Pancreas (tissue), 10 donors: ENCODE data around the gene METTL1. TPM values are rescaled to one million over a fixed set of nuclear protein-coding genes. Genes with fewer than 3 reads are reported as not detected.
A peak's percentile ranks its signal among the peaks of the same experiment; 100 is the strongest.

Experiments used
- ATAC-seq, 4 donors: fragments of 200-7000 bp; cut with Tn5 transposase; one replicate each; pipeline versions ENCODE4 v1.8.0 to v1.9.1; 2020; ENCODE audit warnings: mild to moderate bottlenecking in 4 of 4, moderate library complexity in 4 of 4
- DNase-seq, 6 donors: peaks; one replicate each; pipeline ENCODE4 v3.0.0-alpha.2; 2020
- FAIRE-seq: peaks from 2 replicates; lab custom pipeline; 2012; peaks lifted over from hg19 to GRCh38; lab: Jason Lieb, UNC
- H3K27ac ChIP-seq, 4 donors: fragments of 200-600 bp; sonication (generic); 1 replicate in 3 of 4; 2 replicates in 1 of 4; pipeline versions ENCODE4 v1.5.0 to v1.8.0; 2020
- H3K27me3 ChIP-seq, 4 donors: fragments of 200-600 bp; one replicate each; pipeline ENCODE4 v1.8.0; 2021
- H3K36me3 ChIP-seq, 3 donors: fragments of 200-600 bp; sonication (generic) in 1 of 3; one replicate each; pipeline versions ENCODE4 v1.5.0 to v1.8.0; 2020 to 2021
- H3K4me1 ChIP-seq, 3 donors: fragments of 200-600 bp; one replicate each; pipeline ENCODE4 v1.8.0; 2021
- H3K4me3 ChIP-seq, 4 donors: fragments of 200-600 bp; sonication (generic) in 2 of 4; one replicate each; pipeline versions ENCODE4 v1.5.0 to v1.8.0; 2020 to 2021
- H3K9me3 ChIP-seq, 4 donors: fragments of 200-600 bp; one replicate each; pipeline ENCODE4 v1.8.0; 2021
- WGBS, 2 donors: extraction: QIAGEN DNeasy Blood & Tissue Kit; methylation state at CpG; one replicate each; pipeline ENCODE4 v1.1.7; 2013; 5-methylcytosine and 5-hydroxymethylcytosine counted together
- intact Hi-C, 3 donors: fragments of 100-400 bp; cut with DNase I; formaldehyde crosslinking; loops; one replicate each; pipeline versions ENCODE4 v1.11.1 to v1.14.2; 2022
- polyA plus RNA-seq, 2 donors: library from polyadenylated mRNA; stranded (reverse); fragments of 200-250 nt; gene quantifications; one replicate each; pipeline ENCODE4 v1.2.3, GENCODE V29; 2013
- total RNA-seq, 6 donors: library from RNA; stranded (reverse); fragmentation: NEBNext Ultra II Directional in 4 of 6; extraction: Animal tissue kit (Norgen Biotek cat#: 25700) in 4 of 6; gene quantifications; one replicate each; pipeline versions ENCODE4 v1.2.1 to v1.2.4, GENCODE V29; 2021 to 2023
- TF ChIP-seq, protein P1 (sequence below), 4 donors: fragments of 200-600 bp; sonication (generic) in 3 of 4; IDR thresholded peaks; one replicate each; pipeline versions ENCODE4 v1.5.0 to v1.8.0; 2021; ENCODE audit warnings: antibody characterized with exemption in 4 of 4
- donor health status: healthy with polysubstance abuse.
- donor health status: DM: no; HTN: no; CAD: no; lungs with moderate emphysema.
- donor health status: DM: no; HTN: no; CAD: no.
- donor health status: control.
- donor health status: control.
- donor health status: Bipolar disorder and iron deficiency.
- donor health status: DM: yes; HTN: yes; CAD: no.
- donor health status: DM: no; HTN: no; CAD: no.
- donor health status: DM: no; HTN: no; CAD: no.
- donor health status: DM: yes; HTN: yes; CAD: no.

METTL1 gene
- total and polyA plus RNA-seq, 8 donors: 11.5 to 55.9 (median 23.0) TPM

DNA sequence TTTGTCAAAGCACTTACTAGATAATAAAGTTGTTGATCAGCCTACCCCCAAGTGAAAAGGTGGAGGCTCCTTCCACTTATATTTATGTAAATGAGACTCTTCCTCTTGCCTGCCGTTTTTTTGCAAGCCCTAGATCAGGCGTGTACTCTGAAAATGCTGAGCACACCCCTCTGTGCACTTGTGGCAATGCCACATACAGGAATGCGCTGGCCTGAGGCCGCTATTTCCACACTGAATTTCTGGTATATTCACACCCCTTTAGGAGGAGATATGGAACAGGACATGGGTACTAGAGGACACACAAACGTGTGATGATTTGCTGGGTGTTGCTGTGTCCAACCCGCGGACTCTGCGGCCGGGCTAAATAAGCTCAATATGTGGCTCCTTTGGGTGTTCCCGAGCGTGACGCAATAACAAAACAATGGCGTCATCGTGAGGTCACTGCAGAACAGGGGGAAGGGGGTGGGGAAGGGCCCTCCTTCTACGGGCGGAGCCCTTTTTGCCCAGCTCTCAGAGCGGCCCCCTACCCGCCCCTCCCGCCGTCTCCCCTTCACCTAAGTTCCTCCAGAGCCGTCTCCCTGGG is 27.6 kb downstream of the METTL1 start:
- WGBS, 2 donors: 5 to 6% methylated on average over 21 of the region's 21 CpGs
- Histone ChIP-seq H3K36me3 (peaks cover 0 to 19% (median 12%) of the 10 kb centered on the region in 3 donors), H3K27ac (peak overlapping the region; percentile 86 to 95 (median 91)), H3K9me3 (no peaks in the 10 kb centered on the region), H3K4me1 (peaks cover 0 to 8% (median 0%) of the 10 kb centered on the region in 3 donors), H3K27me3 (no peaks in the 10 kb centered on the region), H3K4me3 (peak overlapping the region; percentile 23 to 68 (median 64))
- intact Hi-C loops: no loop called here
- TF ChIP-seq, protein P1, sequence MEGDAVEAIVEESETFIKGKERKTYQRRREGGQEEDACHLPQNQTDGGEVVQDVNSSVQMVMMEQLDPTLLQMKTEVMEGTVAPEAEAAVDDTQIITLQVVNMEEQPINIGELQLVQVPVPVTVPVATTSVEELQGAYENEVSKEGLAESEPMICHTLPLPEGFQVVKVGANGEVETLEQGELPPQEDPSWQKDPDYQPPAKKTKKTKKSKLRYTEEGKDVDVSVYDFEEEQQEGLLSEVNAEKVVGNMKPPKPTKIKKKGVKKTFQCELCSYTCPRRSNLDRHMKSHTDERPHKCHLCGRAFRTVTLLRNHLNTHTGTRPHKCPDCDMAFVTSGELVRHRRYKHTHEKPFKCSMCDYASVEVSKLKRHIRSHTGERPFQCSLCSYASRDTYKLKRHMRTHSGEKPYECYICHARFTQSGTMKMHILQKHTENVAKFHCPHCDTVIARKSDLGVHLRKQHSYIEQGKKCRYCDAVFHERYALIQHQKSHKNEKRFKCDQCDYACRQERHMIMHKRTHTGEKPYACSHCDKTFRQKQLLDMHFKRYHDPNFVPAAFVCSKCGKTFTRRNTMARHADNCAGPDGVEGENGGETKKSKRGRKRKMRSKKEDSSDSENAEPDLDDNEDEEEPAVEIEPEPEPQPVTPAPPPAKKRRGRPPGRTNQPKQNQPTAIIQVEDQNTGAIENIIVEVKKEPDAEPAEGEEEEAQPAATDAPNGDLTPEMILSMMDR (IDR thresholded peaks at IDR 0.05): no peak
- DNase-seq (peak in 4 of 6 donors; percentile 69 to 82 (median 75)), ATAC-seq (peak; percentile 72 to 76 (median 76)), FAIRE-seq (no peak)

DNA sequence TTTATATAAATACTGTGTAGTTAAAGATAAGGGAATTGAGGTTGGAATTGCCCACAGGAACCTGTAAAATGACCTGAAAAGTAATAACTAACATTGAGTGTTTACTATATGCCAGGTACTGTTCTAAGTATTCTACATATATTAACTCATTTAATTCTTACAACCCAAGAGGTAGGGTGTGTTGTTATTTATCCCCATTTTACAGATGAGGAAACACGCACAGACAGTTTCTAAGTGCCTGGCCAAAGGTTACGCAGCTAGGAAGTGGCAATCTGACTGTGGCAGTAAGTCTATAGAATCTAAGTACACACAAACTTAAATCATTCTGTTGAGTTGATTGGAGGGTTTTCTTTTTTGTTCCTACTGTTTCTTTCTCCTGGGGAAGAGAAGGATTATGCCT is 28.1 kb downstream of the METTL1 start:
- ATAC-seq (no peak), DNase-seq (no peak), FAIRE-seq (no peak)
- peaks cover 0 to 15% (median 7%) of the 10 kb centered on the region in 3 donors for H3K36me3 ChIP-seq
- no peak overlapping the region for H3K4me3 ChIP-seq
- intact Hi-C loops: no loop called here
- WGBS, 2 donors: 77 to 82% methylated on average over 2 of the region's 2 CpGs
- peaks cover 0 to 8% (median 0%) of the 10 kb centered on the region in 3 donors for H3K4me1 ChIP-seq
- TF ChIP-seq, protein P1 (IDR thresholded peaks at IDR 0.05): no peak
- H3K27me3 ChIP-seq: no peaks in the 10 kb centered on the region
- no peak overlapping the region for H3K27ac ChIP-seq
- no peaks in the 10 kb centered on the region for H3K9me3 ChIP-seq

DNA sequence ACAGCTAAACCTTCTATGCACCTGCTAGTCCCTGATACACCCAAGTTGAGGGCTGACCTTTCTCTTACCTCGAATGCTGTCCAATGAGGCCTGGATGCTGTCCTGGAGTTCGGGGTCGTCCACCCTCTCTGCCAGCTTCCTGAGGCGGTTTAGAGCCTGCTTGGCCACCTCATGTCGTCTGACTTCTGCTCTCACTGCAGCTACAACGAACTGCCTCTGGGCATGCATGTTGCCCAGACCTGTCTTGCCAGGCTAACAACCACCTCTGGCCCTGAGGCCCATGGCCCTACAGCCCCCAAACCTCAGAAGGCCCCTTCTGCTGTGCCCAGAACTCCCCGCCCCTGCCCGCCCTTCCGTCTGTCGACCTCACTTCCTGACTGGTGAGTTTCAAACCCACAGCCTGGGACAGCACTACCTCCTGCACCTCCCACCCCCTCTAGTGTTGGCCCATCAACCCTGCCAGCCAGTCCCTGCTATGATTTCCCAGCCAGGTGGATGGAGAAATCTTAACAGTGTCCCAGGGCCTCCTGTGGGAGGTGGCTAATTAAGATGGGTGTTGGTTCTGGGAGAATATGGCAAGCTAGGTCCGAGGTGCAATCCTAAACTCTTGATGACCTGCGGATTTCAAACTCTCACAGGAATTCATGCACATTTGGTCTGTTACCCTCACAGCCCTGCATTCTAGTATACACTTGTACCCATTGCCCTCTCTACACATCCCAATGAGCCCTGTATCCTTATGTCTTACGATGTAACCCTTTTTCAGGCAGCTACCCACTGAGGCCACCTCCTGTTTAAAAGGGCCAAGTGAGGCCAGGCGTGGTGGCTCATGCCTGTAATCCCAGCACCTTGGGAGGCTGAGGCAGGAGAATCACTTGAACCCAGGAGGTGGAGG is 29.8 kb downstream of the METTL1 start:
- H3K27me3 ChIP-seq: peaks cover 0 to under 1% (median 0%) of the 10 kb centered on the region in 4 donors
- ATAC-seq (no peak), FAIRE-seq (no peak), DNase-seq (no peak)
- H3K9me3 ChIP-seq: no peaks in the 10 kb centered on the region
- H3K36me3 ChIP-seq: no peaks in the 10 kb centered on the region
- H3K4me1 ChIP-seq: peaks cover 9 to 15% (median 11%) of the 10 kb centered on the region in 3 donors
- no peak overlapping the region for H3K27ac ChIP-seq
- H3K4me3 ChIP-seq: no peak overlapping the region
- intact Hi-C loops: no loop called here
- TF ChIP-seq, protein P1 (IDR thresholded peaks at IDR 0.05): no peak
- 47 to 54% methylated on average over 14 of the region's 14 CpGs for WGBS, 2 donors

DNA sequence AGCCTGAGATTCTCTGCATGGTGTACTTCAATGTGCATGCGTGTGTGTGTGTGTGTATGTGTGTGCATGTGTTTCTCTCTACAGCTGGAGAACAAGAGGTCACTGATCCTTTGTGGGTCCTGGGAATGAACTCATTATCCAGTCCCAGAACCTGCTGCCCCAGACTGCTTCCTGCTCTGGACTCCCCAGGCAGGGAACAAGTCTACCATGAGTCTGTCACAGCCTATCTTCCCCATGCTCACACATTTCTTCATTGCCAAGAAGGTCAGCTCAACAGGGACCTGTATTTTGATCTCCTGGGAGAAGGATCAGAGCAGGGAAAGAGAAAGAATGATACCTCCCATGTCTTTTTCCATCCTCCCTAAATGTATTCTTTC is 30.5 kb downstream of the METTL1 start:
- peaks cover 9 to 18% (median 15%) of the 10 kb centered on the region in 3 donors for H3K4me1 ChIP-seq

More for the DNA sequence above, 30.5 kb downstream of the METTL1 start:
- ATAC-seq (no peak), DNase-seq (no peak), FAIRE-seq (no peak)
- no peak overlapping the region for H3K27ac ChIP-seq
- no peaks in the 10 kb centered on the region for H3K9me3 ChIP-seq
- peaks cover 0 to 8% (median 0%) of the 10 kb centered on the region in 4 donors for H3K27me3 ChIP-seq
- no peak overlapping the region for H3K4me3 ChIP-seq
- WGBS, 2 donors: 69 to 79% methylated on average over 1 of the region's 1 CpG
- no peaks in the 10 kb centered on the region for H3K36me3 ChIP-seq
- TF ChIP-seq, protein P1 (IDR thresholded peaks at IDR 0.05): no peak
- intact Hi-C loops: no loop called here
